Inferior parietal cortex (tissue), 1 donor: Measurements from ENCODE around the gene AURKAIP1.
A peak's percentile ranks its signal among the peaks of the same experiment; 100 is the strongest.

ENCODE experiments used
- DNase-seq: peaks from one replicate; pipeline ENCODE4 v3.0.0-alpha.2; 2016; ENCODE audit errors: extremely low spot score

The AURKAIP1 gene

GRCh38 chr1:1333551-1334241, 41.3 kb downstream of the AURKAIP1 start:
- DNase-seq = no peak

GRCh38 chr1:1332774-1333480, 42.1 kb downstream of the AURKAIP1 start:
- no peak for DNase-seq

- DNase-seq = no peak
Observed at GRCh38 chr1:1332031-1332755, 42.8 kb downstream of the AURKAIP1 start.

GRCh38 chr1:1331068-1331965, 43.7 kb downstream of the AURKAIP1 start, which contains the start of gene TAS1R3:
TSS of gene TAS1R3 (plus strand) at chr1:1331280. CDS start at chr1:1331346, 66 bp downstream.
- DNase-seq = no peak

- no peak for DNase-seq
Observed at GRCh38 chr1:1330366-1331067, 44.5 kb downstream of the AURKAIP1 start.

- no peak for DNase-seq
Observed at GRCh38 chr1:1329304-1330210, 45.5 kb downstream of the AURKAIP1 start.

GRCh38 chr1:1328254-1328653, 46.8 kb downstream of the AURKAIP1 start:
- no peak for DNase-seq

- no peak for DNase-seq
Observed at GRCh38 chr1:1327291-1327690, 47.7 kb downstream of the AURKAIP1 start.

- no peak for DNase-seq
Observed at GRCh38 chr1:1326075-1326605, 48.9 kb downstream of the AURKAIP1 start.

- no peak for DNase-seq
Observed at GRCh38 chr1:1325288-1326074, 49.5 kb downstream of the AURKAIP1 start.

GRCh38 chr1:1324524-1325287, 50.3 kb downstream of the AURKAIP1 start, which contains the start of the genes CPTP and INTS11:
TSS of gene CPTP (plus strand) at chr1:1324802. CDS start at chr1:1326911, 2,109 bp downstream.
TSS of gene INTS11 (minus strand) at chr1:1324660. CDS start at chr1:1324608, 52 bp downstream.
- DNase-seq = peak; percentile 94

GRCh38 chr1:1324084-1324523, 50.9 kb downstream of the AURKAIP1 start:
- no peak for DNase-seq
